Measurements from ENCODE around the gene TUBG1. TPM values are rescaled to one million over a fixed set of nuclear protein-coding genes. Genes with fewer than 3 reads are reported as not detected.

Gene TUBG1
- total RNA-seq, 2 donors from 2014 or later, result 17.4 to 23.1 TPM

DNA sequence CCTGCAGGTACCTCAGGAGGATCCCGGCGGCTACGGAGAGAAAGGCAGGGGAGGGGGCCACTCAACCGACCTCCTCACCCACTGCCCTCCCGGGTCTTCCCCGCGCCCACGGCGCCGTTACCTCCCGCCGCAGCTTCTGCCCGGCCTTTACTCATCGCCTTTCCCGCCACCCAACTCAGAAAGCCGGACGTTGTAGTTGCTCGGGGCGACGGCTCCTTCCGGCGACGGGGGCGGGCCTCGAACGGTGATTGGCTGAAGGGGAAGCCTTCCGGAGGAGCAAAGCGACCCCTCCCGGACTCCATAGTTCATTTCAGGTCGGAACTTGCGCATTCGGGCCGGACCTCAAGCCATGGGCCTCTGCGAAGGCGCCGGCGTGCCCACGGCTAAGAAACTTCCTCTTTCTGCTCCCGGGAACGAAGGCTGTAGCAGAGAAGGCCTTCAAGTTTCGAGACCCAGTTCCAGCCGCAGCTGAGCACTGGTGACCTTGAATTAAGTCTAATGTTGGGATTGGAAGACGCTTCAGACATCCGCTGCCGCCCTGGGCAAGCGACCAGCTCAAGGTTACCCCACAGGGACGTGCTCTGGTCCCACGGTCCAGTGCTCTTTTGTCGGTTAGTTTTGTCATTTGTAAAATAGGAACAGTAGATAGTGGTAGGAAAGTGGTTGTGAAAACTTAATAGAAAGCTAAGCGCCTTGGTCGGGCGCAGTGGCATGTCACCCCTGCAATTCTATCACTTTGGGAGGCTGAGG, 31.8 kb upstream of the TUBG1 start, which contains the start of gene PSMC3IP:
Gene PSMC3IP, minus strand, starts transcription at position 198 of the 750 bp plus-strand sequence. Its CDS starts 43 bp downstream, at position 155.
- intact Hi-C loops (cut with DNase I), result loop anchor here (5.0 kb wide), 1 partner anchor 105 kb away; the partner anchor contains the start of genes CCR10 and CNTNAP1
- ATAC-seq (peak; percentile 96), DNase-seq (peak; percentile 95 to 96 (median 95))
- Histone ChIP-seq H3K27ac (peak within 1 kb of the TSS; percentile 63 to 92 (median 78)), H3K36me3 (replicated peaks in 1 of 2; ENCODE audit: insufficient read depth in 1 of 2, low read depth in 2 of 2) (peaks cover 14 to 27% of the 10 kb centered on the region in 2 donors), H3K4me1 (peaks cover 22% of the 10 kb centered on the region), H3K4me3 (peak within 1 kb of the TSS; percentile 38 to 43), H3K27me3 (no peaks in the 10 kb centered on the region), H3K9me3 (no peaks in the 10 kb centered on the region)
- peak in 2 of 3 donors; percentile 76 to 79 for TF ChIP-seq POLR2A (IDR thresholded peaks at IDR 0.05)
- TF ChIP-seq, protein P1, sequence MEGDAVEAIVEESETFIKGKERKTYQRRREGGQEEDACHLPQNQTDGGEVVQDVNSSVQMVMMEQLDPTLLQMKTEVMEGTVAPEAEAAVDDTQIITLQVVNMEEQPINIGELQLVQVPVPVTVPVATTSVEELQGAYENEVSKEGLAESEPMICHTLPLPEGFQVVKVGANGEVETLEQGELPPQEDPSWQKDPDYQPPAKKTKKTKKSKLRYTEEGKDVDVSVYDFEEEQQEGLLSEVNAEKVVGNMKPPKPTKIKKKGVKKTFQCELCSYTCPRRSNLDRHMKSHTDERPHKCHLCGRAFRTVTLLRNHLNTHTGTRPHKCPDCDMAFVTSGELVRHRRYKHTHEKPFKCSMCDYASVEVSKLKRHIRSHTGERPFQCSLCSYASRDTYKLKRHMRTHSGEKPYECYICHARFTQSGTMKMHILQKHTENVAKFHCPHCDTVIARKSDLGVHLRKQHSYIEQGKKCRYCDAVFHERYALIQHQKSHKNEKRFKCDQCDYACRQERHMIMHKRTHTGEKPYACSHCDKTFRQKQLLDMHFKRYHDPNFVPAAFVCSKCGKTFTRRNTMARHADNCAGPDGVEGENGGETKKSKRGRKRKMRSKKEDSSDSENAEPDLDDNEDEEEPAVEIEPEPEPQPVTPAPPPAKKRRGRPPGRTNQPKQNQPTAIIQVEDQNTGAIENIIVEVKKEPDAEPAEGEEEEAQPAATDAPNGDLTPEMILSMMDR (IDR thresholded peaks at IDR 0.05), result peak in 4 of 7 experiments; percentile 26 to 49 (median 42)
- WGBS, 2 donors, result 1 to 2% methylated on average over 18 to 52 of the region's 52 CpGs

DNA sequence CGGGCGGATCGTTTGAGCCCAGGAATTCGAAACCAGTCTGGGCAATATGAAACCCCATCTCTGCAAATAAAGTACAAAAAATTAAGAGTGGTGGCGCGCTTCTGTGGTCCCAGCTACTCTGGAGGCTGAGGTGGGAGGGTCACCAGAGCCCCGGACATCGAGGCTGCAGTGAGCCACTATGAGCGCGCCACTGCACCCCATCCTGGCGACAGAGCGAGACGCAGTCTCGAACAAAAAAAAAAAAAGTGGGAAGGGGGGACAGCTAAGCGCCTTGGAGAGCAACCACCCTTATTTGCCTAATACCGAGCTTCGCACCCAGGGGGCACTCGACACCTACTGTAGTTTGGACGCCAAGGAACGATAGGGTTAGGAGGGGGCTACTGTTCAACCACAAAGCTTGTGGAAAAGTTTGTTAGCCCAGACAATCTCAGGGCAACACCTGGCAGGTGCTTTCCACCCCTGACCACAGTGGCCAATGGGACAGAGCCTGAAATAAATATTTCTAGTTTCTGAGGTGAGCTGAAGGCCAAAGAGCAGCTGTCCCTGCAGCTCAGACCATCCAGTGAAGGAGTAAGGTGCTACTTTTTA, 31.1 kb upstream of the TUBG1 start:
- 0% methylated on average over 14 to 20 of the region's 20 CpGs for WGBS, 2 donors
- peaks cover 21 to 27% of the 10 kb centered on the region in 2 donors for H3K36me3 ChIP-seq (replicated peaks in 1 of 2; ENCODE audit: insufficient read depth in 1 of 2, low read depth in 2 of 2)
- H3K4me1 ChIP-seq, result peaks cover 22% of the 10 kb centered on the region
- H3K27me3 ChIP-seq, result no peaks in the 10 kb centered on the region
- H3K9me3 ChIP-seq, result no peaks in the 10 kb centered on the region
- TF ChIP-seq POLR2A (IDR thresholded peaks at IDR 0.05), result no peak
- TF ChIP-seq, protein P1 (IDR thresholded peaks at IDR 0.05), result peak; percentile 54 to 88 (median 72)
- DNase-seq (peak; percentile 69 to 87 (median 82)), ATAC-seq (peak; percentile 76)
- intact Hi-C loops (cut with DNase I), result loop anchor here (5.0 kb wide), 1 partner anchor 104 kb away; the partner anchor contains the start of genes CCR10 and CNTNAP1
- H3K27ac ChIP-seq, result peak overlapping the region; percentile 63 to 92 (median 78)
- H3K4me3 ChIP-seq, result peak overlapping the region; percentile 38 to 43

DNA sequence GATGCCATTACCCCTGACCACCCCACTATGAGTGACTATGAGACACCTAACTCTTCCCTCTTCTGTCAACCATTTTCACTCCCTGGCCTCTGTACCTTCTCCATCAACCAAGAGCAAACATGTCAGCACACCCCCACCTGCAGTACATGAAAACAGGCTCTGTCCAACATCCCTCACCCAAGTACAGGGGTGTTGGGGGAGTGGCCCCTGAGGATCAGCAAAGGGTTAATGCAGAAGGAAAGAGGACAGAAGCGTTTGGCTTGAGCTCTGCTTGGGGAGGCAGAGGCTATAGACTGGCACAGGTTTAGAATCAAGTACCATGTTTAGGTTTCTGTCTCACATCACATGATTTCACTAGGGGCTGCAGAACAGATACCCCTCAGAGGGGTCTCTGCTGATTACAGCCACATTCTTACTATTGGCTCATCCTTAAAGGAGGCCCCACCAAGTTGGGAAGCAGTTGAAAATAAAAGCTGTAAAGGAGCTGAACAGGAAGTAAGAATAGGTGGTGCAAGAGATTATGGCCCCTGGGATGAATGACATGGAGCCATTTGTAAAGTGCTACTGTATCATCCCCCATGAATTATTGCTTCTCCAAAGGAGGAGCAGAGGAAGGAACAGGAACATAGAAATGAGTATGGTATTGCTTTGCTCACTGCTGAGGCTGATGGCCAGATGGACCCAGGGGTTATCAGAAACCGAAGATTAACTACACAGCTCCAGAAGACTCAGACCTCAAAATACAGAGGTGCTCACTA, 29.5 kb upstream of the TUBG1 start:
- intact Hi-C loops (cut with DNase I), result loop anchor here (5.0 kb wide), 1 partner anchor 102 kb away; the partner anchor contains the start of genes CCR10 and CNTNAP1
- 32 to 47% methylated on average over 2 of the region's 2 CpGs for WGBS, 2 donors
- H3K4me3 ChIP-seq, result no peak overlapping the region
- ATAC-seq, result no peak
- H3K27me3 ChIP-seq, result no peaks in the 10 kb centered on the region
- no peak overlapping the region for H3K27ac ChIP-seq
- H3K9me3 ChIP-seq, result no peaks in the 10 kb centered on the region
- peaks cover 22% of the 10 kb centered on the region for H3K4me1 ChIP-seq
- no peak for DNase-seq
- H3K36me3 ChIP-seq (replicated peaks in 1 of 2; ENCODE audit: insufficient read depth in 1 of 2, low read depth in 2 of 2), result peaks cover 22 to 28% of the 10 kb centered on the region in 2 donors
- TF ChIP-seq POLR2A (IDR thresholded peaks at IDR 0.05), result no peak
- TF ChIP-seq, protein P1 (IDR thresholded peaks at IDR 0.05), result no peak

DNA sequence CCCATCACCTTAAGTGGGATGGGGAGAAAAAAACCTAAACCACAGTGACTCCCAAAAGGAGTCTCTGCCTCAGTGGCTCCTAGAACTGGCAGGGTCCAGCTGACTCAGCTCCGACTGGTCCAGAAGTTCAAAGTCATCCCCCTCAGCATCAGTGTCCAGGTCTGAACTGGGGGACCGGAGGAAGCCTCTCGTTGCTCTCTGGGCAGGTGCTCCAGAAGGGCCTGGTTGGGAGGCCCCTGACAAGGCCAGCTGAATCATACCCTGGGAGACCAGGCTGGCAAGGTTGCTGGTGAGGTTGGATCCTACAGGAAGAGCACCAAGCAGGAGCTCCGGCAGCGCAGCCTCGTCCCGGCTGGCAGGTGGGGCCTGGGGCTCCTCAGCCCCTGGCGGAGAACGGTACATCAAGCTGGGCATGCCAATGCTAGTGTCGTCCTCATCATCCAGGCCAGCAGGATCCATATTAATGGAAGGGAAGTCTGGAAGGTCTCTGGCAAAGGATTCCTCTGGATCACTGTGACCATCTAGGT, 27.7 kb upstream of the TUBG1 start:
- Histone ChIP-seq H3K9me3 (no peaks in the 10 kb centered on the region), H3K4me3 (no peak overlapping the region), H3K4me1 (peaks cover 30% of the 10 kb centered on the region), H3K36me3 (replicated peaks in 1 of 2; ENCODE audit: insufficient read depth in 1 of 2, low read depth in 2 of 2) (peaks cover 22 to 38% of the 10 kb centered on the region in 2 donors), H3K27ac (no peak overlapping the region), H3K27me3 (no peaks in the 10 kb centered on the region)
- TF ChIP-seq, protein P1 (IDR thresholded peaks at IDR 0.05), result no peak
- TF ChIP-seq POLR2A (IDR thresholded peaks at IDR 0.05), result no peak
- ATAC-seq (no peak), DNase-seq (no peak)
- WGBS, 2 donors, result 83 to 88% methylated on average over 1 to 10 of the region's 10 CpGs
- intact Hi-C loops (cut with DNase I), result no loop called here

All from body of pancreas (tissue), 4 donors.